Loucy (cell line): ENCODE data around the gene KRT86.

ENCODE experiments used
- CTCF ChIP-seq: fragments of 200-600 bp; sonication (generic); conservative IDR thresholded peaks from 2 replicates; pipeline ENCODE4 v1.5.1; 2014; ENCODE audit warnings: mild to moderate bottlenecking, antibody characterized with exemption, low read length
- EZH2phosphoT487 ChIP-seq: fragments of 200-600 bp; IDR thresholded peaks from 2 replicates; pipeline ENCODE4 v1.6.1; 2018; ENCODE audit warnings: antibody characterized with exemption, mild to moderate bottlenecking, moderate library complexity, borderline replicate concordance

GRCh38 chr12:52236386-52237050, 37.9 kb upstream of the KRT86 start:
- TF ChIP-seq CTCF (no peak), EZH2phosphoT487 (no peak)
